ENCODE results near the gene KCNH1.
"Not testable (repeated sequence)": the region's sequence is repeated elsewhere in the genome, so short reads cannot be mapped to it uniquely, and the experiment has no call there.

KCNH1 gene

DNA sequence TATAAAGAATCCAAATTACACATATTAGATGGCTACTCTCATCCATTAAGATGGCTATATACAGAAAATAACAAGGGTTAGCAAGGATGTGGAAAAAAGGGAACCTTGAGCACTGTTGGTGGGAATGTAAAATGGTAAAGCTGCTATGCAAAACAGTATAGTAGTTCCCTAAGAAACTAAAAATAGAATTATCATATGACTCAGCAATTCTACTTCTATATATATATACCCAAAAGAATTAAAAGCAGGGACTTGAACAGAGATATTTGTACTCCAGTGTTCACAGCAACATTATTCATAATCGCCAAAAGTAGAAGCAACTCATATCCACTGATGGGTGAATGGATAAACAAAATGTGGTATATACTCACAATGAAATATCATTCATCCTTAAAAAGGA lies 126.1 kb downstream of the KCNH1 start:
- no peak for DNase-seq

- not testable (repeated sequence) for DNase-seq
Observed at GRCh38 chr1:210995931-210996330, 138.0 kb downstream of the KCNH1 start.

- no peak for DNase-seq
Observed at GRCh38 chr1:210992837-210993236, 141.1 kb downstream of the KCNH1 start.

GRCh38 chr1:210989905-210990304 lies 144.0 kb downstream of the KCNH1 start:
- no peak for DNase-seq

GRCh38 chr1:210981490-210981889 lies 152.5 kb downstream of the KCNH1 start:
- DNase-seq: no peak

DNA sequence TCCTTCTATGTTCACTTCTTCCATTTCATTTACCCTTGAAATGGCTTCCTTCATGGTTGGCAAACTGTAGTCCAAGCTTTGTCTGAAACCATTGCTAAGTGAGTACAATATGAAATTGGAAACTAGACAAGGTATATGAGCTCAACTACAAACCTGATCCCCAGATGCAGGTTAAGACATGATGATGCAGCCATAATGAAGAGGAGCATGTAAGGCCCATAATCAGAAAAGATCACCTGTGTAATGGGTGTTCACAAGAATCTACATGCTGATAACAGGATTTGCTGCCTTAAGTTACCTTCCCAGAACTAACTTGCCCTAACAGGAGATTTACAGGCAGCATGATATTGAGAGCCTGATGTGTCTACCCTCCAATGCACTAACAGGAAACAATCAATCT lies 153.9 kb downstream of the KCNH1 start:
- DNase-seq: no peak

DNA sequence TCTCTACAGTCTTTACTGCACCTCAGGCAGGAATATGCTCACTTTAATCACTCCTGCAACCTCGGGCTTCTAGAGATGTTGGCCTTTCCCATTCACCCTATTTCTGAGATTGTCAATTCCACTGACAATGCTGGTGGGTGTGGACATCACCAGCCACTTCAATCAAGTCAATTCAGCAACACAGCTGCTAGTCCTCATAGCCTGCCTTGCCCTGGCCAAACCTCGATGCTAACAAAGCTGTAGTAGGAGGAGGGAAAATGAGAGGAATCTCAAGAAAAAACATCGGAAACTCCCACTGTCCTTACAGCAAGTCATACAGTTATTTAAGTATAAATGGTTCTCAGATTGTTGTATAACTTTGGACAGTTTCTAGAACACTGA lies 155.0 kb downstream of the KCNH1 start:
- no peak for DNase-seq

DNA sequence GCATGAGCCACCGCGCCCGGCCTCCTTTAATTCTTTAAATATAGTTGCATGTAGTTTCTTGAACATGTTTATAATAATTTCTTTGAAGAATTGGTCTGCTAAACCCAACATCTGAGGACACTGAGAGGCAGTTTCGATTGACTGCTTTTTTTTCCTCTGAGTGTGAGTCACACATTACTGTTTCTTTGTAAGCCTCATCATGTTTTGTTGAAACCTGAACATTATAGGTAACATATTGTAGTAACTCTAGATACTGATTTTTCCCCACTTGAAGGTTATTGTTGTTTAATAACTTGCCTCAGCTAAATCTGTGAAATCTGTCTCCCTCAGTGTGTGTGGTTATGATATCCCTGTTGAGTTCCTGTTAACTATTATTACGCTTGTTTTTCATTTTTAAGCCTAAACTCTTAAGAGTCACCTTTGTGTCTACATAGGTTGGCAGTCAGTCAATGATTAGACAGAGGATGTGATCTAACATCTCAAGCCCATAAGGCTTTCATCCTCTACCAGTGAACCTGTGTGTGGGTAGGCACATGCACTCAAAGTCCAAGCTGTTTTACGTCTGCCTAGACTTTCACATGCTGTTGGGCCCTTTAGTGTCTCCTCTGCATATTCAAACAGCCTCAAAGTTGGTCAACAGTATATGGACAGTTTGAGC lies 155.5 kb downstream of the KCNH1 start:
- no peak for DNase-seq

DNA sequence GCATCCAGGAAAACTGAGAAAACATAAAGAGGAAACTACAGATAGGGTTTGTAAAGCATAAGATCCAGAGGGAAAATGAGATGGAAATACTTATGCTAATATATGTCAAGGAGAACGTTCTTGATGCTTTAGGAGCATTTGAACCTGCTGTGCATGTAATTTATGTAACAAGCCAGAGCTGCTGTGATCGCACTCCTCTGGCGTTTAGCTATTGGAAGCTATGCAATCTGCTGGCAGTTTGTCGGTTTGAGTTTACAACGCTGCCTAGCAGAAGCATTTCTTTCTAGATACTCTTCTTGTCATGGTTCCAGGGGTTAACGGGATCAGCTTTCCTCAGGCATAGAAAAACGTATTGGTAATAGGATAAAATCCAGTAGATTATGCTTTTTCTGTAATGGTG lies 182.7 kb downstream of the KCNH1 start:
- no peak for DNase-seq

DNA sequence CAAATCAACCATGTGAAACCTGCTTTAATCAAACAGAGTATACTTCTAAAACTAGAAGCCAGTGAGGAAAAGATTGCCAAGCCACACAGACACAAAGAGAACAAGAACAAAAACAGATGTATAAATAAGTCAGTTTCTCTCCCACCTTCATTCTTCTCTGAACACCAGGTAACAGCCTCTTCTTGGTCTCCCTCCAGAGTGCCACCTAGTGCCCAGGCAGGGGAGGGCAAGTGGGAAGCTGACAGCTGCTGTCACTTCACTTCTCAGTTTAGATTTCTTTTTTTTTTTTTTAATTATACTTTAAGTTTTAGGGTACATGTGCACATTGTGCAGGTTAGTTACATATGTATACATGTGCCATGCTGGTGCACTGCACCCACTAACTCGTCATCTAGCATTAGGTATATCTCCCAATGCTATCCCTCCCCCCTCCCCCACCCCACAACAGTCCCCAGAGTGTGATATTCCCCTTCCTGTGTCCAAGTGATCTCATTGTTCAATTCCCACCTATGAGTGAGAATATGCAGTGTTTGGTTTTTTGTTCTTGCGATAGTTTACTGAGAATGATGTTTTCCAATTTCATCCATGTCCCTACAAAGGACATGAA lies 183.9 kb downstream of the KCNH1 start:
- DNase-seq: not testable (repeated sequence)

- no peak for DNase-seq
Observed at GRCh38 chr1:210949489-210949888, 184.5 kb downstream of the KCNH1 start.

DNA sequence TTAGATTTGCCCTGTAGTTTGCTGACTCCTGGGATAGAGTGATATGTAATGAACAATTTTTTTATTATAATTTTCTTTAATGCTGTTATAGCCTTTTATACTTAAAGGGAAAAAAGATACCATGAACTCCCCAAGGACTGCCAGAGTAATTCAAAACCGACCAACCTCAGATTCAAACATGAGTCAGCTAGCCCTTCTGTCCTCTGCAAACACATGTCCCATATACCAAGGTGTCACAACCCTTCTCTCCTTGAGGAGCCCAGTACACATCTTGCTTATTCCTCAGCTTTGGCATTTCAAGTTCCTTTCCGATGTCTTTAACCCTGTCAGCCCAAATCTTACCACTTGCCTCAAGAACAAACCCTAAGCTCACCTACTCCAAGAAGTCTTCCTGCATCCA lies 184.9 kb downstream of the KCNH1 start:
- DNase-seq: no peak

DNA sequence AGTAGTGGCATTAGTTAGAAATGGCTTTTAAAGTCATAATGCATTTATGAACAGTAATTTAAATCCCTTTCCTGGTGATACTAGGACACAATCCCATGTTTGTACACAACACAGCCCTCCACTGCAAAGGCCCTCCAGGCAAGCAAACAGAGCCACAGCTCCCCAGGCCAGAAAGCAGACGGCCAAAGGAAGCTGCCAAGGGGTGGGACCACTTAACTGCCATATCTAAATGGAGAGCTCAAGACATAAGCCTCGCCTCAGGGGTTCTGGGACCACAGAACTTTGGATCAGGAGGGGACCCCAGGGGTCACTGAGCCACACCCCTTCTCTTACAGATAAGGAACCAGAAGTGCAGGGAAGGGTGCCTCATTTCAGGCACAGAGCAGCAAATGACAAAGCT lies 189.7 kb downstream of the KCNH1 start:
- no peak for DNase-seq

GRCh38 chr1:210942513-210942912 lies 191.4 kb downstream of the KCNH1 start:
- no peak for DNase-seq

DNA sequence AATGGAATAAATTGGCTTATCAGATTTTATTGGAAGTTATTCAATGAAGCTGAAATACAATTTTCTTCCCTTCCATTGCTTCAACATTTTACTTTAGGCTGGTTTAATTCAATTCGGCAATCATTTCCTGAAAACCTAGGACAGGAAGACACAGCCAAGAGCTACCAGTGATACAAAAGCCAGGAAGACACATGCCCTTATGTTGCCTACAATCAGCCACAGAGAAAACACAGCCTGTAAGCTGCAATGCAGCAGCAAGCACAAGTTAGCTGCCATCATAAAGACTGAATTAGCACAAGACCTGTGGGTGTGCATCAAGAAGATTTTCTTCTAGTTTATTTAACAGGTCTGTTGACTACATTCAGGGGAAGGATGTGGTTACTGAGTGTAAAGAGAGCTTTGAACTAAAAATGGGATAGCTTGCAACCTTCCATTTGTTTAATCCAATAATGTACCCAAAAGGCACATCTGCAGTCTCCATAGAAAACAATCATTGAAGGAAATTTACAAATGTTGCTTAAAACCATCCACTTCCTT lies 193.8 kb downstream of the KCNH1 start:
- DNase-seq: no peak

DNA sequence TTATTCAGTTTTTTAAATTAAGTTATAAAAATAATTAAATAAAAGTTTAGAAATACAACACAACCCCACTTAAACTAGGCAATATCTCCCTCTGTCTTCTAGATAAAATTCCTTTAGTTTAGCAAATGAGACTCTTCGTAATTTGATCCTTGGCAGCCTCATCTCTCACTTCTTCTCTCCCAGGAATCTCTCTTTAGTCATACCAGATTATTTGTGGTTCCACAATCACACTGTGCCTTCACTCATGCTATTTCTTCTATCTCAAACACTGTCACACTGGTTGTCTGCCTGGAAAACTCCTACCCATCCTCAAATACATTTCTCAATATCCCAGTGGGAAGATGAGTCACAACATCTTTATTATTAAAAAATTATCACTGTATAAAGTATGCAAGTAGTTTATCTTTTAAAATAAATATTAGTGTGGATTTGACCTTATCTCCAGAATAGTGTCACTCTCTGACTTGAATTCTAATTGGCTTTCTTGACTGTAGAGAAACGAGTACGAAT lies 195.5 kb downstream of the KCNH1 start:
- no peak for DNase-seq

DNA sequence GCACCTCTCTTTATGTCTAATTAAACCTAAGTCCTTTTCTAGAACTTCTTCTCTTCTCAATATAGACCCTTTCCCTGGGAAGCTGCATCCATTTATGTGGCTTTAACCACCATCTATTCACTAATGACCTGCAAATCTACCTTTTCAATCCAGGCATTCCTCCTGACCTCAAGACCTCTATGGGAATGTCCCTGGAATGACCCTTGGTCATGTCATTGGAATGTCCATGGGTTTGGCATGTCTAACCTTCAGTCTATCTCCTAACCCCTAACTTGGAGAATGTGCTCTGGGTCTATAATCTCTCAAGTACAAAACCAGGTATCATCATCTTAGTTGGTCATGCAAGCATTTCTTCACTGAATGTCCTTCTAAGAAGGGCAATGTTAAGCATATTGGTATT lies 196.1 kb downstream of the KCNH1 start:
- no peak for DNase-seq

DNA sequence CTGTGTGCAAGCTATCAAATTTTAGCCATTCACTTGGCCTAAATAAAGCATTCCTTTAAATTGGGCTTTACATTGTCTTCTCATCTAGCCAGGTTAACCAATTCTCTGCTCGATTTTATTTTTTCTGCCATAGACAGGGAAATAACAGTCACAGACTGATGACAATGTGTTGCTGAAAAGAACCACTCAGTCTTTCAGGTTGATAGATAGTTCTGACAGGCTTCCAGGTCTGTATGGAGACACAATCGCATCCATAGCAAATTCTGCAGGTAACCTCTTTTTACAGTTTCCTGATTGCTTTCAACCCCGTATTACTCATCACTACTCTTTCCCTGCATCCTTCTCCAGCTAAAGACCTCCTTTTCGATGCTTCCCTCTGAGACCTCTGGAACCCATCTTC lies 198.0 kb downstream of the KCNH1 start:
- DNase-seq: no peak

DNA sequence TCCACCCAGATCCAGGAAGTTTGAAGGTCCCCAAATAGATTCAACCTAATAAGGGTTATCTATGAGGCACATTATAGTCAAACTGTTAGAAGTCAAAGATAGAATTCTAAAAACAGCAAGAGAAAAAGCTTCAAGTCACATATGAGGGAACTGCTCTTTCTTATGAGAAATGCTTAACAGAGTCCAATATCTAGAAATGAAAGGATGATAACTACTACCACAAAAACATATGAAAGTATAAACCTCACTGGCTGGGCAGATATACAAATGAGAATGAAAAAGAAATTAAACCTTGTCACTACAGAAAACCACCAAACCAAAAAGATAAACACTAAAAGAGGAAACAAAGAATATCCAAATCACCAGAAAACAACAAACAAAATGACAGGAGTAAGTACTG lies 201.8 kb downstream of the KCNH1 start:
- DNase-seq: no peak

DNA sequence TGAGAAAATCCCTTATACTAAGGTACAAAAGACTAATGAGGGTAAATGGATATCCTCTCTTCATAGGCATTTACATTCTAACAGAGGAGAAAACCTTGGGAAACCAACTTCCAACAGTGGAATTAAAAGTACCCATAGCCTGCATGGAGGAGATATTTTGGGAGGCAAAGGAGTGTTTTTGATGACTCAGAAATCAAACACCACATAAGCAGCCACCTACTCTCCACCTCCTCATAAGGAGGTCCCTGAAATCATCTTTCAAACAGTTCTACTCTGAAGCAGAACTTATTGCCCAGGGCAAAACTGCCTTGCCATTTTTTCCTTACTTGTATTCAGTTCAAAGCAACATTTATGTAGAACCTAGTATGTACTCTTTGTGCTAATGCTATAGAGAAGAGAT lies 211.3 kb downstream of the KCNH1 start:
- DNase-seq: no peak

DNA sequence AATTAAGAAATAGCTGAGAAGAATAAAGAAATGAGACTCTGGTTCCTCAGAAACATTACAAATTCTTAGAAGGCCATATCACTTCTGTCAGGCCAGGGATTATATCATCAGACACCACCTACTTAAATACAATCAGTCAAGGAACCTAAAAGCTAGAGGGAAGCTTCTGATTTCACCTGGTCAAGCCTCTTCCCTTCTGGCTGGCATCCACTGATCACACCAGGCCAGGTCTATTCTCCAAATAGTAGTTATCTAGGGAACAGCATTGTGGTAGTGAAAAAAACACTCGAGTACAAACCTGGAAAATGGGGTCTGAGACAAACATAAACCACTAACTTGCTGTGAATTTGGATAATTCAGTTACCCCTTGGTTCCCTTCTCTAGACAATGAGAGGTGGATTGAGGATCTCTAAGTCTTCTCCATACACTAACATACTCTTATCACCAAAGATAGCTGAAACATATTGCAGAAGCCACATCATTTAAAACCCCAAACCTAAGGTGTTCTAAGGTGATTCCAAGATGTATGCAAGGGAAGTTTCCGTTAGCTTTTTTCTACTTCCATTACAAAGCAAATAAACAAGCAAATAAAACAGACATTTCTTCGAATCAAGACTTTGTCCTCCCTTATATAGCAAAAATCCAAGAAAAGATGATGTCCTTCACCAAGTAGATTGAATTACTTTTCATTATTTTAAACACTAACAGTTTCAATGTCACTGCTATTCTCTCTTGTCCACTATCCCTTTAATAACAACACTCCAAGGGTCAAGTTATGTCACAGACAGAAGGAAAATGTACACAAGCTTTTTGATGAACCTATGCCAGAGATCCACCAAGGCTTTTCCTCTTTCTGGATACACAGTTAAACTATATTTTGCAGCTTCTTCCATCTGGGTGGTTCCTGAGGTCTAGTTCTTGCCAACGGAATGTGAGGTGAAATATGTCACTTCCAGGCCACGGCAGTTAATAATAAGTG lies 212.9 kb downstream of the KCNH1 start:
- DNase-seq: no peak

DNA sequence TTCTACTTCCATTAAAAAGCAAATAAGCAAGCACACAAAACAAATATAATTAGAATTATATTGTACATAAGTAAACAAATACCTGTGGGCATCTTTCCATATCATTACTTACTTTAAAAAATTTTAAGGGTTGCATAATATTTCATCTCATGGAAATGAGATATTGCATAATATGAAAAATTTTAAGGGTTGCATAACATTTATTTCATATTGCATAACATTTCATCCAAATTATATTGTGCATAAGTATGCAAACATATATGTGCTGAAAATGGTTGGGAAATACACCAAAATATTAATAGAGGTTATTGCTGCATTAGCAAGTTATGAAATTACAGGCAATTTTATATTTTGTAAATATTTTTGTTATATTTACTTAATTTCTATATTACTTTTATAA lies 213.7 kb downstream of the KCNH1 start:
- no peak for DNase-seq

DNA sequence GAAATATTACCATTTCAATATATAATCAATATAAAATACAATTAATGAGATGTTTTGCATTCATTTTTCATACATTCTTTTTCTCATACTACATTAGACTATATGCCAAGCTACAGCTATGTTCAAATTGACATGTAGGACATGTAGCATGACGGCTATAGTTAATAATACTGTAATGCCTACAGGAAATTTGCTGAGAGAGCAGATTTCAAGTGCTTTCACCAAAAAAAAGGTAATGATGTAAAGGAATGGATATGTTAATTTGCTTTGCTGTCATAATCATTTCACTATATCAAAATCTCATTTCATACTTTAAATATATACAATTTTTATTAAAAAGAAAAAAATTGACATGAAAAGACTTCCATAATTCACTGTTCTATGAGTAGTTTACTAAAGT lies 215.1 kb downstream of the KCNH1 start:
- DNase-seq: no peak

Measured in left hindlimb (tissue), 1 donor.